HEK293 (cell line): ENCODE data around the gene NID1.

Source experiments
- ZNF501 ChIP-seq: fragments of 450-650 bp; formaldehyde crosslinking; IDR thresholded peaks from 2 replicates; pipeline ENCODE4 v1.5.1; 2016; ENCODE audit warnings: missing biosample characterization, missing genetic modification characterization
- ZNF521 ChIP-seq: fragments of 450-650 bp; formaldehyde crosslinking; IDR thresholded peaks from 2 replicates; pipeline ENCODE4 v1.5.1; 2017; ENCODE audit warnings: missing biosample characterization, mild to moderate bottlenecking, missing genetic modification characterization
- ZNF561 ChIP-seq: fragments of 450-650 bp; IDR thresholded peaks from 2 replicates; pipeline ENCODE4 v1.5.1; 2018; ENCODE audit warnings: missing biosample characterization, missing genetic modification characterization, borderline replicate concordance
- TF ChIP-seq, protein P1 (sequence below): fragments of 450-650 bp; formaldehyde crosslinking; IDR thresholded peaks from 2 replicates; pipeline ENCODE4 v1.5.1; 2016; ENCODE audit warnings: missing biosample characterization, missing genetic modification characterization

DNA sequence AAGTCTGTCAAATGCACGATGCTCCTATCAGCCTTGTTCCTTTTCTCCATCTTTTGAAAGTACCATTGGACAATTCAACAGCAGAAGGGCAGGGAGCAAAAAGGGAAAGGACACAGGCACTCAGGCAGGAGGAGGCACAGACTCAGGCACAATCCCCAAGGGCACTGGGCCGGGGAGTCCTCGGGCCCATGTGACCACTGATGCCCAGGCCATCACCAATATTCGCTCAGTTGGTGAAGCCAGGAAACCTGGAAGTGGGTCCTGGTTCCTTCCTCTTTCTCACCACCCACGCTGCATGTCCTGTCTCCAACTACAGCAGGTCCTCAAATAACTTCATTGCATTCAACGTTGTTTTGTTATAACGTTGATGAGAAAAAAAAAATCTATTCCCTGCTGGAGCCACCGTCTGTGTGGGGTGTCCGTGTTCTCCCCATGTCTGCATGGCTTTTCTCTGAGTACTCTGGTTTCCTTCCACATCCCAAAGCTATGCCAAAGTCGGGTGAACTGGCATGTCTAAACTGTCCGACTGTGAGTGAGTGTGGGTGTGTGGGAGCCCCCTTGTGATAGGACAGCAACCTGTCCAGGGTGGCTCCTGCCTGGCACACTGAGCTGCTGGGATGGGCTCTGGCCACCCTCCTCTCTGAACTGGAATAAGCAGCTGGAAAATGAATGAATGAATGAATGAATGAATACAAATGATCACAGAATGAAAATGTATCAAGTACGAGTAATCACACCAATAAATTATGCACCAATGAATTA lies 12.5 kb downstream of the NID1 start:
- no peak for TF ChIP-seq ZNF501 (tag by site-specific recombination)
- TF ChIP-seq, protein P1, sequence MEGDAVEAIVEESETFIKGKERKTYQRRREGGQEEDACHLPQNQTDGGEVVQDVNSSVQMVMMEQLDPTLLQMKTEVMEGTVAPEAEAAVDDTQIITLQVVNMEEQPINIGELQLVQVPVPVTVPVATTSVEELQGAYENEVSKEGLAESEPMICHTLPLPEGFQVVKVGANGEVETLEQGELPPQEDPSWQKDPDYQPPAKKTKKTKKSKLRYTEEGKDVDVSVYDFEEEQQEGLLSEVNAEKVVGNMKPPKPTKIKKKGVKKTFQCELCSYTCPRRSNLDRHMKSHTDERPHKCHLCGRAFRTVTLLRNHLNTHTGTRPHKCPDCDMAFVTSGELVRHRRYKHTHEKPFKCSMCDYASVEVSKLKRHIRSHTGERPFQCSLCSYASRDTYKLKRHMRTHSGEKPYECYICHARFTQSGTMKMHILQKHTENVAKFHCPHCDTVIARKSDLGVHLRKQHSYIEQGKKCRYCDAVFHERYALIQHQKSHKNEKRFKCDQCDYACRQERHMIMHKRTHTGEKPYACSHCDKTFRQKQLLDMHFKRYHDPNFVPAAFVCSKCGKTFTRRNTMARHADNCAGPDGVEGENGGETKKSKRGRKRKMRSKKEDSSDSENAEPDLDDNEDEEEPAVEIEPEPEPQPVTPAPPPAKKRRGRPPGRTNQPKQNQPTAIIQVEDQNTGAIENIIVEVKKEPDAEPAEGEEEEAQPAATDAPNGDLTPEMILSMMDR (tag by site-specific recombination), result peak; percentile 42; the same call in 1 of the 2 replicates
- no peak for TF ChIP-seq ZNF521
- TF ChIP-seq ZNF561 (tag by site-specific recombination), result no peak
